Cerebellar cortex (tissue), 1 donor: ENCODE measurements around the gene ARFGAP2.

Experiments used
- DNase-seq: peaks from one replicate; pipeline ENCODE4 v3.0.0-alpha.2; 2015; ENCODE audit warnings: low spot score

ARFGAP2 gene

GRCh38 chr11:47148270-47148669 is 28.4 kb downstream of the ARFGAP2 start:
- no peak for DNase-seq

GRCh38 chr11:47147681-47148080 is 29.0 kb downstream of the ARFGAP2 start:
- no peak for DNase-seq

GRCh38 chr11:47147250-47147649 is 29.4 kb downstream of the ARFGAP2 start:
- no peak for DNase-seq

DNA sequence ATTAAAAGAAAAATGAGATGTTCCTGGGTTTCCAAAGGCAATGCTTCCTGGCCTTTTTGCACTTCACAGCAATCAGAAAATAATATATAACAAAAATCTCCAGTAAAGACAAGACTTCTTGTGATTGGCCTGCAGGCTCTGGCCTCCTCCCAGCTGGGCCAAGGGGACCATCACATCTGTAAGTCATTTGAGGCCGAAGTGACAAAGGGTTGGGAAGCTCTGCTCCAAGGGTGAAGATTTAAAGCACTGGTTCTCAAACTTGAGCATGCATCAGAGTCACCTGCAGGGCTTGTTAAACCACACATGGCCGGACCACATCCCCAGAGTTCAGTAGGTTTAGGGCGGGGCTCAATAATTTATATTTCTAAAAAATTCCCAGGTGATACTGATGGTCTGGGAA is 32.1 kb downstream of the ARFGAP2 start:
- no peak for DNase-seq

DNA sequence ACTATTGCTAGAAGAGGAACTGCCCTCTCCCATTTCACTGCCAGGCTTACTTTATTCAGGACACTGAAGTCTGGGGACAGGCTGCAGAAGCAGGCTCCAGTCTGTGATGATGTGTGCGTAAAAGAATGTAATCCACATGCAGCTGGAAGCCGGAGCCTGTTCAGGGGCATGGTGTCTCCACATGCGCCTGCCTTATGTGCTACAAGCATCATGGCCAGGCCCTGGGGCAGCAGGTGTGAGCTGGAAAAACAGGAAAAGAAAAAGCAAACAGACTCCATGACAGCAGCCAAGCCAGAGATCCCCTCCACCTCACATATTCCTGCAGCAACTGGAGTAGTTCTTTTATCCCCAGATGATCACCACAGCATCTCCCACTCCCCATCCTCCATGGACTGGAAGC is 33.4 kb downstream of the ARFGAP2 start:
- DNase-seq = no peak

DNA sequence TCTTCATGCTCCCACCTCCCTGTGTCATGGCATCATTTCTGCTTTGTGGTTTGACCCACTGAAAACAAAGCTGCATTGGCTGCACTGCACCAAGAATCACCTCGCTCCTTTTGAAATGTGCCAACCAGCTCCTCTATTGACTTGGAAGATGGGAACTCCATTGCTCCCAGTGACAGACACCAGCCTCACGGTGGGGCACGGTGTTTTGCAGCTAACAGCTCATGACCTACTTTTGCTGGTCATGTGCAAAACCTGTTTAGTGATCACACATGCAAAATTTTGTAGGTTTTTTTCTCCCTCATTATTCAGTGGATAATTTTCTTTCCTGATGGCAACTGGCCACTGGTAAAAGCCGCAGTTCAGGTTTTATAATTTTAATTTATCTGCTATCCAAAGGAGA is 36.8 kb downstream of the ARFGAP2 start:
- peak; percentile 88 for DNase-seq

- peak; percentile 58 for DNase-seq
Observed at GRCh38 chr11:47137476-47137875, 39.2 kb downstream of the ARFGAP2 start.

DNA sequence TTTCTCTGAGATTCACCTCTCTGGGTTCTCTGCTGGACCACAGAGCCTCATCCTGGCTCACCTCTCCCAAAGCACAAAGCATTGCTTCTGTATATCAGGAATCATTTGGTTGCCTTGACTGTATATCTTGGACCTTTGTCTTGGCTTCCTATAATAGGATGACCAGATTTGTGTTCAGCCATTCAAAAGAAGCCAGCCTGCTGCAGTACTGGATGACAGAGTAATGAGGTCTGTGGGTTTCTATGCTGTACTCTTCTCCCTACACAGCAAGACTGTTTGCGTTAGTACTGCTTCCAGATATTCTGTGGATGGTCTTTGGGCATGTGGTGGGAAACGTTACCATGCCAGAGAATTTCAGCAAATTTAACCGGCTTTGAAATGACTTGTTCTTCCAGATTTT is 39.8 kb downstream of the ARFGAP2 start:
- peak; percentile 69 for DNase-seq

DNA sequence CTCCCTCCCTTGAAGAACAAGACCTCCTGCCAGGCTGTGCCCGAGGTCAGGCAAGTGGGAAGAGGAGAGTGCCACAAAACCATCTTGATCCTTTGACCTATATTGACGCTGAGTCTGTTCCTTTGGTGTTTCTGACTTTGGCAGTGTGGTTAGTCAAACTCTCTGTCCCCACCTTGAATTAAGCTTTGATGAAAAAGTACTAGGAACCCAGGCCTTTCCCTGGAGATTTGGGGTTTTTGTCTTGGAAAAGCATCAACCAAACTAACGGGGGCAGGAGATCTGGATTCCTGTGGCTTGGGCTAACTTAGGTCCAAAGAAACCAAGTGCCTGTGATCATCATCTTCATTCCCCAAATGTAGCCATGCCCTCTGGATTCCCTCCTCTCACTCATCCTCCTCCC is 40.4 kb downstream of the ARFGAP2 start:
- no peak for DNase-seq

GRCh38 chr11:47132981-47133380 is 43.7 kb downstream of the ARFGAP2 start:
- DNase-seq = no peak

DNA sequence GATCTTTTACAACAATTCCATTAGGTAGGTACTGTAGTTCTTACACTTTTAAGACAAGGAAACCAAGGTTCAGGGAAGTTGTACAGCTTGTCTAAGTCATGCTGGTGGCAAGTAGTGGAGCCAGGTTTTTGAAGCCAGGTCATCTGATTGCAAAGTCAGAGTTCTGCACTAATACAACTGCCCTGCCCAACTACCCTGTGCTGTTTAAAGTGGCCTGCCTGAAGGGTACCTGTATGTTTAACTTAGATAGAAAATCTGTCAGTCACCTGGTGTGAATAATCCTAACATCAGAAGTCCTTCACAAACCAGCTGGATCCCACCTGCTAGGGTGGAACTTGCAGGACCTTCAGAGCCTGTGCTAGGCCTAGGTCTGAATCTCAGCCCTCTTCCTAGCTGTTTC is 44.2 kb downstream of the ARFGAP2 start:
- no peak for DNase-seq

DNA sequence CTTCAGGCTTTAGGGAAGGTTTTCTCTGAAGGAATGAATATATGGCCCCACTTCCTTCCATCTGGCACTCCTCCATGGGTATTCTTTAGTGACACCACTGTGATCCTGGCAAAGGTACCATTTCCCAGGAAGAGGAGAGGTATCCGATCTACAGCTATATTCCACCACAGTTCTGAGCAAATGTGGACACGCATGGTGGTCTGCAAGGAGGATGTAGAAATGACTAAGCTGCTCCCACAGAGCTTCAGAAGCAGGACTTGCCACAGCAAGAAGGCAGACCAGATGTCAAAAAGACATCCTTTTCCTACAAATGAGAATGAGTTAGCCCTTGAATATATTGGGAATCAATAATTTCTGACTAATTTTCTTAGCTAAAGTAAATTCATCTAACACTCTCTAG is 45.5 kb downstream of the ARFGAP2 start:
- no peak for DNase-seq

DNA sequence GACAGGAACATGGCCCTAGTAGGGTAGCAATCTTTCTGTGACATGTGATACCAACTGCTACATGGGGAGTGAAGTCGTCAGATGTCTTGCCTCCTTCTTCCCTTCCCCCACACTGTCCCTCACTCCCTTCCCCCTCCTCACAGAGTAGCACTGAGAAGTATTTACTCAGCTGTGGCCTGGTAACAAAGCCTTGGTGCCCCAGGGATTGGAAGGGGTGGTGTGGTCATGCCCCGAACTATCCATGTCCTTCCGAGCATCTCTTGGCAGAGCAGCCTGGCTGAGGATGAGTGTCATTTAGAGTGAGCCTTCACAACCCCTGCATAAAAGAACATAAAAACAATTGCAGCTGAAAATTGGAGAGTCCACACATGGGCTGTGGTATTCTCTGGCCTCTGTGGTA is 46.1 kb downstream of the ARFGAP2 start:
- no peak for DNase-seq

- no peak for DNase-seq
Observed at GRCh38 chr11:47127213-47127612, 49.5 kb downstream of the ARFGAP2 start.

GRCh38 chr11:47125083-47125482 is 51.6 kb downstream of the ARFGAP2 start:
- DNase-seq = no peak

DNA sequence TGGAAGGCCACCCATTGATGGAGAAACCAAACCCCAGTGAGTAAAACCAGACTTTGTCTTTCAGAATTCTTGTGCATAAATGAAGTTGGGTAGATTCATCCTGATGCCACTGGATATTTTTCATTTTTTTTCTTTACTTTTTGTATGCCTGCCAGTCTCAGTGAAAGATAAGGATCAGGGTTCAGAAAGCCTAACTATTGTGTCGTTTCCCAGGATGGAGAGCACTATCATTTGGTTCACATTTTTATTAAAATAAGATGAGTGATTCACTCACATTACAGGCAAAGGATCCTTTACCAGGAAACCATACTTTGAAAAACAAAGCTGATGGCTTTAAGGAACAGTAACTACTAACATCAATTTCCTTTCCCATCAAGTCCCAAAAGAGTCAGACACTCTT is 52.0 kb downstream of the ARFGAP2 start:
- no peak for DNase-seq

GRCh38 chr11:47123094-47123493 is 53.6 kb downstream of the ARFGAP2 start:
- no peak for DNase-seq

- DNase-seq = no peak
Observed at GRCh38 chr11:47121731-47122130, 54.9 kb downstream of the ARFGAP2 start.

DNA sequence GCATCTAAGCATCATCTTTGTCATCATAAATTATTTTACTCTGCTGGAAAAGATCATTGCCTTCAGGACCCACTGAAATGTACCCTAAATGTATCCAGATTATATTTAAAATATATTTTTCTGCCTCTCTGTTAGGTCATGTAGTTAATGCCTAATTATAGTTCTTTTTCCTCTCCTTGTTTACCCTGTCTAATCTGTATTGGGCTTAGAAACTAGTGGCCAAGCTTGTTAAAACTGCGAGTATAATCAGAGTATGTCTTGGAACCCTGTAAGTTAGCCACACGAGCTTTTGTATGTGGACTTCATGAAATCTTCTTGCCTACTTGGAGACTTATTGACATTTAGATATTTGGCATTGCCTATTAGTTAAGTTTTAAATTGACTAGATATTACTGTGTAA is 55.6 kb downstream of the ARFGAP2 start:
- no peak for DNase-seq

DNA sequence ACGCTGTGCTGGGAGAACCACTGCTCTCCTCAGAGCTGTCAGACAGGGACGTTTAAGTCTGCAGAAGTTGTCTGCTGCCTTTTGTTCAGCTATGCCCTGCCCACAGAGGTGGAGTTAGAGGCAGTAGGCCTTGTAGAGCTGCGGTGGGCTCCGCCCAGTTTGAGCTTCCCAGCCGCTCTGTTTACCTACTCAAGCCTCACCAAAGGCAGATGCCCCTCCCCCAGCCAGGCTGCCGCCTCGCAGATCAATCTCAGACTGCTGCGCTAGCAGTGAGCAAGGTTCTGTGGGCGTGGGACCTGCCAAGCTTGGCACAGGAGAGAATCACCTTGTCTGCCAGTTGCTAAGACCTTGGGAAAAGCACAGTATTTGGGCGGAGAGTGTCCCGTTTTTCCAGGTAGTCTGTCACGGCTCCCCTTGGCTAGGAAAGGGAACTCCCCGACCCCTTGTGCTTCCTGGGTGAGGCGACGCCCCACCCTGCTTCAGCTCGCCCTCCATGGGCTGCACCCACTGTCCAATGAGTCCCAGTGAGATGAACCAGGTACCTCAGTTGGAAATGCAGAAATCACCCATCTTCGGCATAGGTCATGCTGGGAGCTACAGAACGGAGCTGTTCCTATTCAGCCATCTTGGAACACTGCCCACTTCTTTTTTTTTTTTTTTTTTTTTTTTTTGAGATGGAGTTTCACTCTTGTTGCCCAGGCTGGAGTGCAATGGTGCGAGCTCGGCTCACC is 57.6 kb downstream of the ARFGAP2 start:
- DNase-seq = peak; percentile 78
